ENCODE data around the gene IGLL1.
"Not testable (repeated sequence)": the region's sequence is repeated elsewhere in the genome, so short reads cannot be mapped to it uniquely, and the experiment has no call there.

IGLL1 gene

DNA sequence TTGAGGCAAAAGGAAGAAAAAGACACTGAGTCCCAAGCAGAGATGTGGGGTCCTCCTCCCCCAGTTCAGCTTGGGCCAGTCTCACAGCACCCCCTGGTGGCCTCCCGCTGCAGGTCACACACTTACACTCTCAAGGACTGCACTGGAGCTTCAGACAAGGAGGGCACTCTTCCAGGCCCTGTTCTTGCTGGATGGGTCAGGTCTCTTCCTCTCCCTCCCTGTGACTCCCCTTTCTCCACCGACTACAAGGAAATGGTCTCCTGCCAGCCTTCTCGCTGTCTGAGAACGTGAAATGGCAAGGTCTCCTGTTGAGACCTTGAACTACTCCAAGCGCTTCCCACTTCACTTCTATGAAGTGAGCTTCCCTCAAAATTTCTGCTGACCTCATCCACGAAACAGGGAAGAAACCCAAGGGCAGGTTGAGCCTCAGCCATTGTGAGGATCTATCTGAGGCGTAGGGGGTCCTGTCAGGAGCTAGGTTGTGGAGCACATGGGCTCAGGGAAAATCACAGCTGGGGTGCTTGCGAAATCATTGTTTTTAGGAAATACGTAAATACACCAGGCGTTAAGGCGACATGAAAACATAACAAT is 11.2 kb upstream of the IGLL1 start:
- peak; percentile 72 for DNase-seq

DNA sequence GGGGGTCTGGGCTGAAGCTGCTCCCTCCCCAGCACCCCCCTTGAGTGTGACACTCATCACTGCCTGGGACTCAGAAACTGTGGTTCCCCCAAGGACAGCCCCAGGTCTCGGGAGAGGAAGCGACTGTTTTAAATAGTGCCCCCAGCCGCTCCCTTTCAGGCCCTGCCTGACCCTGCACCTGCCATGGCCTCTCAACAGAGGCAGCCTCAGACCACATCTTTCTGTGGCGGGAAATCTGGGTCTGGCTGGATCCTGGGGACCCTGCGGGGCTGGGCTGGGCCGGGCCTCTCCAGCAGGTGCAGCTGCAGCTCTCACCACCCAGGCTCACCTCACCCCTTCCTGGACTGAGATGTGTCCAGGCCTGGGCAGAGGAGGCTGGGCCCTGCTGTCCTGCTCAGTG is 3.7 kb upstream of the IGLL1 start:
- DNase-seq: no peak

DNA sequence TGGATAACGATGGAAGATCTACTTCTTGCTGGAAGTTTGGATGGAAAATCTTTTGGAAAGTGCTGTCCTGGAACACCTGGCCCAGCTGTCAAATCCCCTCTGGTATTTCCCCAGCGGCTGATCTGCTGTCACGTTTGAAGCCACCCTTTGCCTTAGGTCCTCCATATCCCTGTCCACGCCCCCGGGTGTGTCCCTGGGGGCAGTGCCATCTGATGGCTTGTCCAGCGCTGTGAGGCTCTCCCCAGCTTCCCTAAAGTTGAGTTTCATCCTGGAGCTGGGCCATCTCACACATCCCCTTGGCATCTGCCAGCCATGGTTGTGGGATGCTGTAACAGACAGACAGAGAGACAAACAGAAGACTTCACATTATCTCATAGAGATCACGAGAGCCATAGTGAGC is 3.1 kb upstream of the IGLL1 start:
- no peak for DNase-seq

DNA sequence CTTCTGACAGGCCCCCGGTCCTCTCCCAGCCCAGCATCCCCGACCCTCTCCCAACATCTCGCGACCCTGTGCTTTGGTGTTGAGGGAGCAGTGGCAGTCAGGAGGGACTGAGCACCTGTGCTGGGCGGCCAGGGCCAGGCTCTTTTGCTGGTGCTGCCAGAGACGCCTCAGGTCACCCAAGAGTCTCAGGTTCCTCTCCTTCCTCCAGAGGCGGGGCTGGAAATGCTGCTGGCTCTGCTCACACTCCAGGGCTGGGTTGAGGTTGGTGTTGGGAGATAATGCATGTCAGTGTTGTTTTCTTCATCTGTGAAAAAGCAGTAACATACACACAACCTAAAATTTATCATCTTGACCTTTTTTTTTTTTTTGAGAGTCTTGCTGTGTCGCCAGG is 1.2 kb upstream of the IGLL1 start:
- peak; percentile 90 for DNase-seq

DNA sequence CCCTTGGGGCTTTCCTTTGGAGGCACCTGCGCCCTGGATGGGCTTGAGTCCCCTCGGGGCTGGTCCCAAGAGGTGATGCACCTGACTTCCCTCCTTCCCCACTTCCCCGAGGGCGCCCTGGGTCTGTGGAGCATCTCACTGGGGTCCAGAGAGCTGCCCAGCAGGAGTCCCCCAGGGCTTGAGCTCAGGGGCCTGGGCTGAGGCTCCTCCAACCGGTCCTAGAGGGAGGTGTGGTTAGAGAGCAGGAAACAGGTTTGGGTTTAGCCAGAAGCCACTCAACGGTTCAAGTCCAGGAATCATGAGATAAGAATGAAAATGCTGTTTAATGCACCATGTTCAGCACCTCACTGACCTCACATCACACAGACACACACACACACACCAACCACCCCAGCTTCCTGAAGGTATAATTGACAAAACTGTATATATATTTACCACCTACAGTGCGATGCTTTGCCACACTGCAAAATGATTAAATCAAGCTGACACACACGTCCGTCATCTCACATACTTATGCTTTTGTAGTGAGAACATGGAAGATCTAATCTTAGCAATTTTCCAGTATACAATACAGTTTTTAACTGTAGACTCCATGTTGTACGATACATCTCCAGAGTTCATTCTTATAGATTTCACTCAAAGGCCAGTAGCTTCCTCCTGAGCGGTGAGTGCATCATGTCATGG is 628 bp upstream of the IGLL1 start:
- peak; percentile 90 for DNase-seq

DNA sequence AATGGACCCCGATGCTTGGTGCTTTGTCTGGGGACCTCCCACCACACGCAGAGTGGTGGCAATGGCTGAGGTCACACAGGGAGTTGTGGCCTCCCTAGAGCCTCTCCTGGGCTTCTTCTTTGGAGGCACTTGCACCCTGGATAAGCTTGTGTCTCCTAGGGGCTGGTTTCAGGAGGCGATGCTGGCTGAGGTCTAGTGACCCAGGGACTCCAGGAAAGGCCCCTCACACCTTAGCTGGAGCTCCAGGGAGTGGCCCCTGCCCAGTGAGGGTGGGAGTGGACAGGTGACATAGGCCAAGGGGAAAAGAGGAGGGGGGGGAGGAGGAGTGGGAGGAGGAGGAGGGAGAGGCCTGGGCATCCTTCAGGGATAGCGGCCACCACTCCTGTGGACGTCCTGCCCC is 810 bp downstream of the IGLL1 start:
- peak; percentile 22 for DNase-seq

DNA sequence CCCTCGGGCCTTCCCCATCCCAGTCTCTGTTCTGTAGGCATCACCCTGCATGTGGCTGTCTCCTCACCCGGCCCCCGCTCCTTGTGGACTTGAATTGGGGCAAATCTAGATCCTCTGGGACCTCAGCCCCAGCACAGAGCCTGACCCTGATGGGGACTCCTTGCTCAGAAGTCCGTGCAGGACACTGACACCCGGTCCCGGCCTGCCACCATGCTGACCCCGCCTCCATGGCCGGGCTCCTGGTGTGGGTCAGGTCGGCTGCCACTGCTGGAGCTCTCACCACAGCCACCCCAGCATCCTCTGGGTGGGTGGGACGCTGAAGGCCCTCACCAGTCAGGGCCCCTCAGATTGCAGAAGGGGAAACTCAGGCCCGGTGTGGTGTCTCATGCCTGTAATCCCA is 1.8 kb downstream of the IGLL1 start:
- no peak for DNase-seq

DNA sequence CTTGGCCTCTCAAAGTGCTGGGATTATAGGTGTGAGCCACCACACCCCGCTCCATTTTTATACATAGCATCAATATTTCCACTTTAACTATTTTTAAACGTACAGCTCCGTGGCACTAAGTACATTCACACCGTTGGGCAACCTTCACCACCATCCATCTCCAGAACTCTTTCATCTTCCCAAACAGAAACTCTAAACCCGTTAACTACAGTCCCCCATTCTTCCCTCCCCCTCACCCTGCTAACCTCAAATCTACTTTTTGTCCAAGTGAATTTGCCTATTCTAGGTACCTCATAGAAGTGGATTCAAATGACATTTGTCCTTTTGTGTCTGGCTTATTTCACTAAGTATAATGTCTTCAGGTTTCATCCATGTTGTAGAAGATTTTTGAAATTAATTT is 3.4 kb downstream of the IGLL1 start:
- DNase-seq: no peak

DNA sequence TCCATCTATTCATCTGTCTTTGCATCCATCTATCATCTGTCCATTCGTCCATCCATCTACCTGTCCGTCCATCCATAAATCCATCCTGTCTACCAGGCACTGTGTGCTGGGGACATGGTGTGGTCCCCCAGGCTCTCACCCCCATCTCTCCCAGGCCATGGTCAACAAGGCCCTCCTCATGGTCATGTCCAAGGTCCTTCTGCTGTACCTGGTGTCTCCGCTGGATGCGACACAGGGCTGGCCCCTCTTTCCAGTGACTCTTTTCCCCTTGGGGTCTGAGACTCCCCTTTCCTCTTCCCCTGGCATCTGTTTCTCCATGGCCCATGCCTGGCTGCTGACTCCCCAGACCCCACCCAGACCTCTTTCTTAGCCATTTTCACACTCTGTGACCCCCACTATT is 4.5 kb downstream of the IGLL1 start:
- DNase-seq: no peak

DNA sequence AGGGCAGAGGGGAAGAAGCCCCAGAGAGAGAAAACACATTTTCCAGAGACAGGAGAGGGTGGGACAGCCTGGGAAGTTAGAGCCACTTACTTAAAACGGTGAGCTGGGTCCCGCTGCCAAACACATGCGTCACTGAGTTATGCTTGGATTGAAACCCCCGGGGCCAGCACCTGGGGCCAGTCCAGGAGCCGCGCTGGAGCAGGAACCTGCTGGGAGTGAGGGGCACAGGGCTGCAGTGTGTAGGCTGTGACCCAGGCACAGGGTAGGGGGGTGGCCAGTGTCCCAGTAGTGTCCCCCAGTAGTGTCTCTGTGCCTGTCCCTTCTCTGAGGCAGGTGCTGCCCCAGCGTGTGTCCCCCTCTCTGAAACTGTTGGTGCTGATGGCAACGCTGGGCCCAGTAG is 5.2 kb downstream of the IGLL1 start:
- no peak for DNase-seq

DNA sequence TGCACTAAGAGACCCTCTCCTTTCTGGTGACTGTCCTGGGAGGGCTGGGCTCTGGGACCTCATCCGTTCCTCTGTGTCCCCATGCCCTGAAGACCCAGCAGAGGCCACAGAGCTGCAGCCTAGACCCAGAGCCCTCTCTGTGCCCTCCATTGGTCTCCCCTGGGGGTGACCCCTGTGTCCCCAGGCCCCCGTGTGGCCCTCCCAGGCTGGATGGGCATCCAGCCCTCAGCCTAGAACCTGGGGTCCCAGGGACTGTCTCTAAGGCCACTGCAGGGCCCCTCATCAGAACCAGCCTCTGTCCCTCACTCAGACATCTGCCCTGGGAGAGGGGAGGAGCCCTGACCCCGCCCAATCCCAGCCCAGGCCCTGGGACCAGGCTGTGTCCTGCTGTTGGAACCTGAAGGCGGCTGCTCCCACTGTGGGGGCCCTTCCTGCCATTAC is 5.7 kb downstream of the IGLL1 start:
- DNase-seq: no peak

DNA sequence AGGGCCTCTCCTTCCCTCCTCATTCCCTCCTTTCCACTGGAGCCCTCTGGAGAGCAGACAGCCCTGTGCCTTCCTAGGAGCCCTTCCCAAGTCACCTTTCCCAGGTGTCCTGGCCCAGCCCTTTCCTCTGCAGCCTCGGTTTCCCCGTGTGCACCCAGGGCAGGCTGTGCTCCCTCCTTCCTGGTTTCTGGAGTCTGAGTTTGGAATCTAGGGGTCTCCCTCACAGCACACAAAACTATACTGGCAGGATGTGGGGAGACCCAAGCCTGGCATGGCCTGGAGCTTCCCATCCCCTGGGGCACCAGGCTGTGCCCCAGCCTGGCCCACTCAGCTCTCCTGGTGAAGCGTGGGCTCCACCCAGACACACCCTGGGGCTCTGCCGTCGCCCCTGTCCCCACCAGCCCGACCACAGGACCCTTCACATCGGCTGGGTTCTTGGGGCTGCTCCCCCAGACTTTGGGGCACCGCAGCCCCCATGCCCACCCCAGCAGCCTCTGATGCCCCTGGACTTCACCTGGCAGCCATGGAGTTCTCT is 6.3 kb downstream of the IGLL1 start:
- DNase-seq: not testable (repeated sequence)

DNA sequence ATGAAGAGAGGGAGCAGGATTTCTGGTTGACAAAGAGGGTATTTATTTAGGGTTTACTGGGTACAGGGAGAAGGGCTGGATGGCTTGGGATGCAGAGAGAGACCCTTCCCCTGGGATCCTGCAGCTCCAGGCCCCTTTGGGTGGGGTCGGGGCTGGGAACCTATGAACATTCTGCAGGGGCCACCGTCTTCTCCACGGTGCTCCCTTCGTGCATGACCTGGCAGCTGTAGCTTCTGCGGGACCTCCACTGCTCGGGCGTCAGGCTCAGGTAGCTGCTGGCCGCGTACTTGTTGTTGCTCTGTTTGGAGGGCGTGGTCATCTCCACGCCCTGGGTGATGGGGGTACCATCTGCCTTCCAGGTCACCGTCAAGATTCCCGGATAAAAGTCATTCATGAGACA is 7.0 kb downstream of the IGLL1 start:
- DNase-seq: not testable (repeated sequence)

DNA sequence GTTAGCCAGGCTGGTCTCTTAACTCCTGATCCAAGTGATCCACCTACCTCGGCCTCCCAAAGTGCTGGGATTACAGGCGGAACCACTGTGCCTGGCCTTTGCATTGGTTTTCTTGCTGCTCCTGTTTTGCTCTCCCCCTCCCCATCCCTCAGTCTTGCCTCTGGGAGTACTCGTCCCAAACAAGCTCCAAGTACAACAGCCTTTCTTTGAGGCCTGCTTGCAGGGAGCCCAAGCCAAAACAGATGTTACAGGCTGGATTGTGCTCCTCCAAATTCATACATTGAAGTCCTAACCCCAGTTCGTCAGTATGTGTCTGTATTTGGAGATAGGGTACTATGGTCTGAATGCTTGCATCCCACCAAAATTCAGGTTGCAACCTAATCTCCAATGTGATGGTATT is 8.6 kb downstream of the IGLL1 start:
- no peak for DNase-seq

DNA sequence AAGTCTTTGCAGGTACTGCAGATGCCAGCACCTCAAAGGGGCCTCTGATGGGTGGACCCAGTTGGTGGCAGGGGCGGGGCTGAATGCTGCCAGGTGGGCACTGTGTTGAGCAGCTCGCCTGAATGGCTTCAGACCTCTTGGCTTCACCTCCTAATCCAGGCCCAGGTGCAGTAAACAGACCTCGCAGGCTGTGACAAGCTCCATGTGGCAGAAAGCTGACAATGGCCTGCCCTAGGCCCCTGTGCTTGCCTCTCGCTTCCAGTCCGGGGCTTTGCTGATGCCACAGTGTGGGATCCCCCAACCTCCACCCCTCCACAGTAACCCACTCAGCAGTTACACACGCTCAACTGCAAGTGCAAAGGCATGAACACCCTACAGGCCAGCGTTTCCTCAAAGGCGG is 9.4 kb downstream of the IGLL1 start:
- DNase-seq: no peak

DNA sequence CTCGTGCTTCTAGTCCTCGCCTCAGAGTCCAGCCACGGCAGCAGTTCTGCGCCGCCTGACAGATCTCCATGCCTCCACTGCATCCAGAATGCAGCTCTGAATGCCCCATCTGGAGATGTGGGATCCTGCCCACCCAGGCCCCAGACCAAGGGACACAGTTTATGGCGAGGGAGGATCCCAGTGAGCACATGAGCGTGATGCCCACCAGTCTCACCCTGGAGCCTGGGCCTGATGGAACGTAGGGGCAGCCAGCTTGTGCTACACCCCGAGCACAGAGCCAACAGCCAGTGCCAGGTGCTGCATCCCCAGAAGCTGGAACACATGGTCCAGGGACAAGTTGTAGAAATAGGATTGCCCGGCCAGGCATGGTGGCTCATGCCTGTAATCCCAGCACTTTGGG is 10.4 kb downstream of the IGLL1 start:
- no peak for DNase-seq

DNA sequence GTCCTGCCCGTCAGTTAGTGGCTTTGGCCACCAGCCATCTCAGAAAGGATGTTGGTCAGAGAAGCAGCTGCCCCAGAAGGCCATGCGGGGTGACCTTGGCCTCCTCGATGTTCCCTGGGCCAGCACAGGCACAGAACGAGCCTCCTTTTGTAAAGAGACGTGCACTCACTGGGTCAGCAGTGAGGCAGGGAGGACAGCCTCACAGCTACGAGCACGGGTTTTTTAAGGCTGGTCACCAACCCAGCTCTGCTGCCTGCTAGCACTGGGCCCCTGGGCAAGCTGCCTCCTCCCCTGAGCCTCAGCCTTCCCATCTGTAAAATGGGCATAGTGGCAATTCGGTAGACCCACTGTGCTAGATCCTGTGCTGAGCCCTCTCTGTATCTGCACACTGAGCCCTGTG is 10.8 kb downstream of the IGLL1 start:
- no peak for DNase-seq

DNA sequence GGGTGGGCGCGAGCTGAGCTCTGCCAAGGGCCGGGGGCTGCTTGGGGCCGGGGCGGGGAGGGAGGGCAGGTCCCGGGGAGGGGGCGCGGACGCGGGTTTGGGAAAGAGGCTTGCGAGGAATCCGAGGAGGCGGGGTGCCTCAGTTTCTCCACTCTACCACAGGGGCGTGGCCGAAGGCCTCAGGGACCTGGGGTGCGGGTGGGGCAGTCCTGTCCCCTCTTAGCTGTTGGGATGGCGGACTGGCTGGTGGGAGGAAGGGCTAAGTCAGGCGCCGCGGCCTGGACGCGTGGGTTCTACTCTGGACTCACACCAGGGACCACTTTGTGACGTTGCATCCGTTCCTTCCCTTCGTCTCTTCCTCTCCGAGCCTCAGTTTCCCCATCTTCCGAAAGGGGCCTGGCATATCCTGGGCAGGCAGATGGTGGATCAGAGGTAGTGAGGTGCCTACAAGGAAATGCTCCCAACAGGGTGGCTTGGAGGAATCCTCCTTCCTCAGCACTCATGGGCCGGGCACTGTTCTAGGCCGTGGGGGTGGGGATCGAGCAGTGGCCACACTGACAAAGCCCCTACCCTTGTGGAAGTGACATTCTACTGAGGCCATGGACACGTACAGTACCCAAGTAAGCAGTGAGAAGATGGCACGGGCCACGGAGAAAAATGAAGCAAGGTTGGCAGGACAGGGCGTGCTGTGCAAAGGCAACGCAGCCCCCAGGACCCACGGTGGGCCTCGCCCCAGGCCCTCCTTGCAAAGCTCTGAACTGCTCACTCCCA is 13.2 kb downstream of the IGLL1 start:
- DNase-seq: no peak

DNA sequence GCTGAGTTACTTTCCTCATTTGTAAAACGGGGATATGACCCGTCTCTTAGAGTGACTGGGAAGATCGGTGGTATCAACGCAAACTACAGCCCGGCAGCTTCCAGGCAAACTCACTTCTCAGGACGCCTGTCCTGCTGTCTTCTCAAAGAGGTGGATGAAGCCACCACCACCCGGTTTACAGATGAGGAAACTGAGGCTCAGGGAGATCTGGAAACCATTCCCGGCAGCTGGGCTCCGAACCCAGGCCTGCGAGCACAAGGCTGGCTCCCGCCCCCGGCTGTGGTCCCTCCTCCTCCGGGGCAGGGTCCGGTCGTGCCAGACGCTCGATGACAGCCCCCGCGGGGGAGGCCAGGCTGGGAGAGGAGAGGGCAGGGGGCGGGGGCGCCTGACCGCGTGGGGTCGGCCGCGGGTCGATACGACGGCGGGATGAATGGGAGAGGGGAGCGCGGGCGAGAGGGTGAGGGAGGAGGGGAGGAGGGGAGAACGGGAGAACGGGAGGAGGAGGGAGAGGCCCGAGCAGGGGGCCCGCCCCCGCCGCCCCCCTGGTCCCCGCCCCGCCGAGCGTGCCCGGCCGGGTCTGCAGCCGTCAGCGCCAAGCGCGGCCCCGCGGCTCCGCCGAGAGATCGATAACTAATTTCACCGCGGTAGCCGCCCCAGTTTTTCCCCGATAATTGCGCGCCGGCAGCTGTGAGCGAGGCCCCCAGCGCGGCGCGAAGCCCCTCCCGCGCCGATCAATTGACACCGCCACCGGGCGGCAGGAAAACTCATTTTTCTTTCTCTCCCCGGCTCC is 14.0 kb downstream of the IGLL1 start:
- DNase-seq: no peak

DNA sequence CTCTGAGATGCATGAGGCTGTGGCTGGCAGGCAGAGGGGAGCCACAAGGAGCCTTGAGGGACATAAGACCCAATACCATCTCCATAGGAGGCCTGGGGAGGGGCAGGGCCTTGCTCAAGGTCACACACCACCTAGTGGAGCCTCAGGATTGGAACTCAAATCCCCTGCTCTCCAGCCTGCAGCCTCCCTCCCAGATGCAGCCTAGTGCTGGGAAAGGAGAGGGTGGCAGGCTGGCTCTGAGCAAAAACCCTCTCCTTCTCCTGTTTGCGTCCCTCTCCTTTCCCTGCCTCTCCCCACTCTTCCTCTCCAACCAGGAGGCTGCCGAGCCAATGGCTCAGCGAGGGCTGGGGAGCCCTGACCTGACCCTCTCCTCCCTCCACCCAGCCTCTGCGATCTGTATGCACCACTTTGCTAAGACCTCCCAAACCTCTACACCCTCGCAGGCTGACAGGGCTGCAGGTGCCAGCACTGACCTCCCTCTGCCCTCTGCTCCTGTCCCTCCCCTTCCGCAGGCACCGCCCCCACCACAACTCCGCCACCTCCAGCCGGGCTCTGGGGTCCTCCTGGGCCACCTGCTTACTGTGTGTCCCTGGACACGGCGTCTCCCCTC is 14.7 kb downstream of the IGLL1 start:
- DNase-seq: peak; percentile 50

DNA sequence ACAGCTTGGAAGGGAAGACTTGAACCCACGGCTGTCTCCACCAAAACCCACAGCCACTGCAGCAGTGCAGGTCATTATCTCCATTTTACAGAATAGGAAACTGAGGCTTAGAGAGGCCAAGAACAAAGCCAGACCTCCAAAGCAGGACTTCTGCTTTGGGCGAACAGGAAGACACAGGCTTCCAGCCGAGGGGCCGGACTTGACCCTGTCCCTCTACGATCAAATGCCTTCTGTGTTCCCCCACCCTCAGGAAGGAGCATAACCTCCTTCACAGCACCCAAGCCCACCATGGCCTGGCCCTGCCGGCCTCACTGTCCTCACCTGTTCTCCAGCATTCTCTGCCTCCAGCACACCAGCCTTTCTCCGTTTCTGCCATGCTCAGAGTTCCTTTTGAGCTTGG is 15.8 kb downstream of the IGLL1 start:
- no peak for DNase-seq

DNA sequence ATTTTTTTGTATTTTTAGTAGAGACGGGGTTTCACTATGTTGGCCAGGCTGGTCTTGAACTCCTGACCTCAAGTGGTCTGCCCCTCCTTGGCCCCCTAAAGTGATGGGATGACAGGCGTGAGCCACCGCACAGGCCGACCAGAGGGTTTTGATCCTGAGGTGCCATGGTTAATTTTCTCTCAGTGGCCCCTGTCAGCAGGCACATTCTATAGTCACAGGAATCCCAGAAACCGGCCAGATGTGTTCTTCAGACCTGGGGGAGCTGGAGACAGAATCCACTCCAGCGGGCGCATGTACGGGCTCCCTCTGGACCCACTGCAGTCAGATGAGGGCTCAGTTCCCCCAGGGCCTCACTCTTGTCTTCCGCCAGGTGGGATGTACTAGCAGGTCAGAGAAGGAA is 17.0 kb downstream of the IGLL1 start:
- no peak for DNase-seq

DNA sequence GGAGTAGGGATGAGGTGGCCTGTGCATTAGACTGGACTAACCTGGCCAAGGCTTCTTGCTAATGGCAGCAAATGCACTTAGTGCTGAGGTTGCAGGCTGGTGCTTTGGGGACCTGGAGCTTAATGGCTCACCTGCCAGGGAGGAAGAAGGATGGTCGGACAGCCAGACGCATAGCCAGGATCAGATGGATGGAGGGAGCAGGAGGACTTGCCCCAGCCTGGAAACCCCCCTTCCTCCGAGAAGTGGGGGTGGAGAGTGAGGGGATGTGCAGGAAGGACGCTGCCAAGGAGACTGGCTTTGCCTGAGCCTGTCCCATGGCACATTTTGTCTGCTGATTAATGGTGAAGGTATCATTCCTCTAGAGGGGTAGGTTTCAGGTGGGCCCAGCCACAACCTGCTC is 17.9 kb downstream of the IGLL1 start:
- no peak for DNase-seq

Measured in hematopoietic multipotent progenitor cell treated with erythropoietin and hydrocortisone succinate and interleukin-3 and kit ligand, for 8 days (in vitro differentiated cells).